ENCODE data around the gene CYP2W1. TPM values are rescaled to one million over a fixed set of nuclear protein-coding genes. Genes with fewer than 3 reads are reported as not detected.

Gene CYP2W1
- total RNA-seq, 1 donor from 2014 or later = not detected

- no peak overlapping the region for H3K4me3 ChIP-seq (ENCODE audit: low read length in 3 of 3)
- no peak overlapping the region for H3K9ac ChIP-seq (ENCODE audit: low read depth in 1 of 3, low read length in 3 of 3)
- no peak overlapping the region for H3K27ac ChIP-seq (ENCODE audit: low read depth, low read length)
- no peaks in the 10 kb centered on the region for H3K9me3 ChIP-seq (ENCODE audit: control insufficient read depth in 3 of 3, low read length in 3 of 3)
- no peaks in the 10 kb centered on the region for H3K36me3 ChIP-seq (ENCODE audit: control insufficient read depth in 3 of 3, insufficient read depth in 3 of 3, low read length in 3 of 3)
- H3K4me1 ChIP-seq (ENCODE audit: control insufficient read depth in 3 of 3, insufficient read depth in 3 of 3, low read length in 3 of 3) = peaks cover 0 to 2% (median 0%) of the 10 kb centered on the region in 3 donors
- H3K27me3 ChIP-seq (ENCODE audit: control insufficient read depth in 3 of 3, insufficient read depth in 3 of 3, low read length in 3 of 3) = peaks cover 51 to 66% (median 59%) of the 10 kb centered on the region in 3 donors
Observed at GRCh38 chr7:983616-984071, 663 bp downstream of the CYP2W1 start.

- no peaks in the 10 kb centered on the region for H3K9me3 ChIP-seq (ENCODE audit: control insufficient read depth in 3 of 3, low read length in 3 of 3)
- H3K4me3 ChIP-seq (ENCODE audit: low read length in 3 of 3) = no peak overlapping the region
- no peaks in the 10 kb centered on the region for H3K36me3 ChIP-seq (ENCODE audit: control insufficient read depth in 3 of 3, insufficient read depth in 3 of 3, low read length in 3 of 3)
- peaks cover 55 to 73% (median 66%) of the 10 kb centered on the region in 3 donors for H3K27me3 ChIP-seq (ENCODE audit: control insufficient read depth in 3 of 3, insufficient read depth in 3 of 3, low read length in 3 of 3)
- no peak overlapping the region for H3K9ac ChIP-seq (ENCODE audit: low read depth in 1 of 3, low read length in 3 of 3)
- H3K27ac ChIP-seq (ENCODE audit: low read depth, low read length) = no peak overlapping the region
- peaks cover 0 to 2% (median 0%) of the 10 kb centered on the region in 3 donors for H3K4me1 ChIP-seq (ENCODE audit: control insufficient read depth in 3 of 3, insufficient read depth in 3 of 3, low read length in 3 of 3)
Observed at GRCh38 chr7:984361-985126, 1.6 kb downstream of the CYP2W1 start.

GRCh38 chr7:985127-985416, 2.1 kb downstream of the CYP2W1 start:
- Histone ChIP-seq H3K4me3 (ENCODE audit: low read length in 3 of 3) (no peak overlapping the region), H3K36me3 (ENCODE audit: control insufficient read depth in 3 of 3, insufficient read depth in 3 of 3, low read length in 3 of 3) (no peaks in the 10 kb centered on the region), H3K27me3 (ENCODE audit: control insufficient read depth in 3 of 3, insufficient read depth in 3 of 3, low read length in 3 of 3) (peaks cover 55 to 76% (median 69%) of the 10 kb centered on the region in 3 donors), H3K4me1 (ENCODE audit: control insufficient read depth in 3 of 3, insufficient read depth in 3 of 3, low read length in 3 of 3) (peaks cover 0 to 2% (median 0%) of the 10 kb centered on the region in 3 donors), H3K9ac (ENCODE audit: low read depth in 1 of 3, low read length in 3 of 3) (no peak overlapping the region), H3K9me3 (ENCODE audit: control insufficient read depth in 3 of 3, low read length in 3 of 3) (no peaks in the 10 kb centered on the region), H3K27ac (ENCODE audit: low read depth, low read length) (no peak overlapping the region)

GRCh38 chr7:985915-986741, 3.1 kb downstream of the CYP2W1 start:
- peaks cover 63 to 85% (median 76%) of the 10 kb centered on the region in 3 donors for H3K27me3 ChIP-seq (ENCODE audit: control insufficient read depth in 3 of 3, insufficient read depth in 3 of 3, low read length in 3 of 3)
- no peak overlapping the region for H3K27ac ChIP-seq (ENCODE audit: low read depth, low read length)
- no peak overlapping the region for H3K9ac ChIP-seq (ENCODE audit: low read depth in 1 of 3, low read length in 3 of 3)
- no peaks in the 10 kb centered on the region for H3K36me3 ChIP-seq (ENCODE audit: control insufficient read depth in 3 of 3, insufficient read depth in 3 of 3, low read length in 3 of 3)
- H3K4me1 ChIP-seq (ENCODE audit: control insufficient read depth in 3 of 3, insufficient read depth in 3 of 3, low read length in 3 of 3) = peaks cover 0 to 5% (median 4%) of the 10 kb centered on the region in 3 donors
- no peak overlapping the region for H3K4me3 ChIP-seq (ENCODE audit: low read length in 3 of 3)
- no peaks in the 10 kb centered on the region for H3K9me3 ChIP-seq (ENCODE audit: control insufficient read depth in 3 of 3, low read length in 3 of 3)

GRCh38 chr7:986766-987751, 4.1 kb downstream of the CYP2W1 start:
- Histone ChIP-seq H3K4me1 (ENCODE audit: control insufficient read depth in 3 of 3, insufficient read depth in 3 of 3, low read length in 3 of 3) (peaks cover 0 to 5% (median 4%) of the 10 kb centered on the region in 3 donors), H3K27ac (ENCODE audit: low read depth, low read length) (no peak overlapping the region), H3K27me3 (ENCODE audit: control insufficient read depth in 3 of 3, insufficient read depth in 3 of 3, low read length in 3 of 3) (peaks cover 70 to 90% (median 84%) of the 10 kb centered on the region in 3 donors)

GRCh38 chr7:987909-988308, 4.9 kb downstream of the CYP2W1 start:
- no peak overlapping the region for H3K4me3 ChIP-seq (ENCODE audit: low read length in 3 of 3)
- no peak overlapping the region for H3K9ac ChIP-seq (ENCODE audit: low read depth in 1 of 3, low read length in 3 of 3)
- H3K4me1 ChIP-seq (ENCODE audit: control insufficient read depth in 3 of 3, insufficient read depth in 3 of 3, low read length in 3 of 3) = peaks cover 3 to 9% (median 7%) of the 10 kb centered on the region in 3 donors
- H3K9me3 ChIP-seq (ENCODE audit: control insufficient read depth in 3 of 3, low read length in 3 of 3) = no peaks in the 10 kb centered on the region
- peaks cover 74 to 91% (median 87%) of the 10 kb centered on the region in 3 donors for H3K27me3 ChIP-seq (ENCODE audit: control insufficient read depth in 3 of 3, insufficient read depth in 3 of 3, low read length in 3 of 3)
- H3K27ac ChIP-seq (ENCODE audit: low read depth, low read length) = no peak overlapping the region
- no peaks in the 10 kb centered on the region for H3K36me3 ChIP-seq (ENCODE audit: control insufficient read depth in 3 of 3, insufficient read depth in 3 of 3, low read length in 3 of 3)

More at GRCh38 chr7:986766-987751, 4.1 kb downstream of the CYP2W1 start:
- no peak overlapping the region for H3K9ac ChIP-seq (ENCODE audit: low read depth in 1 of 3, low read length in 3 of 3)
- no peak overlapping the region for H3K4me3 ChIP-seq (ENCODE audit: low read length in 3 of 3)
- H3K9me3 ChIP-seq (ENCODE audit: control insufficient read depth in 3 of 3, low read length in 3 of 3) = no peaks in the 10 kb centered on the region
- H3K36me3 ChIP-seq (ENCODE audit: control insufficient read depth in 3 of 3, insufficient read depth in 3 of 3, low read length in 3 of 3) = no peaks in the 10 kb centered on the region

GRCh38 chr7:988426-988911, 5.5 kb downstream of the CYP2W1 start:
- Histone ChIP-seq H3K9ac (ENCODE audit: low read depth in 1 of 3, low read length in 3 of 3) (no peak overlapping the region), H3K27me3 (ENCODE audit: control insufficient read depth in 3 of 3, insufficient read depth in 3 of 3, low read length in 3 of 3) (peaks cover 75 to 87% (median 83%) of the 10 kb centered on the region in 3 donors), H3K36me3 (ENCODE audit: control insufficient read depth in 3 of 3, insufficient read depth in 3 of 3, low read length in 3 of 3) (no peaks in the 10 kb centered on the region), H3K4me1 (ENCODE audit: control insufficient read depth in 3 of 3, insufficient read depth in 3 of 3, low read length in 3 of 3) (peaks cover 4 to 14% (median 12%) of the 10 kb centered on the region in 3 donors), H3K27ac (ENCODE audit: low read depth, low read length) (no peak overlapping the region), H3K9me3 (ENCODE audit: control insufficient read depth in 3 of 3, low read length in 3 of 3) (no peaks in the 10 kb centered on the region), H3K4me3 (ENCODE audit: low read length in 3 of 3) (no peak overlapping the region)

GRCh38 chr7:988963-989529, 6.1 kb downstream of the CYP2W1 start:
- no peak overlapping the region for H3K27ac ChIP-seq (ENCODE audit: low read depth, low read length)
- peaks cover 69 to 81% (median 78%) of the 10 kb centered on the region in 3 donors for H3K27me3 ChIP-seq (ENCODE audit: control insufficient read depth in 3 of 3, insufficient read depth in 3 of 3, low read length in 3 of 3)
- H3K4me1 ChIP-seq (ENCODE audit: control insufficient read depth in 3 of 3, insufficient read depth in 3 of 3, low read length in 3 of 3) = peaks cover 4 to 16% (median 14%) of the 10 kb centered on the region in 3 donors

GRCh38 chr7:990352-990932, 7.5 kb downstream of the CYP2W1 start:
- Histone ChIP-seq H3K27ac (ENCODE audit: low read depth, low read length) (no peak overlapping the region), H3K4me1 (ENCODE audit: control insufficient read depth in 3 of 3, insufficient read depth in 3 of 3, low read length in 3 of 3) (peaks cover 4 to 16% (median 14%) of the 10 kb centered on the region in 3 donors), H3K9me3 (ENCODE audit: control insufficient read depth in 3 of 3, low read length in 3 of 3) (no peaks in the 10 kb centered on the region), H3K4me3 (ENCODE audit: low read length in 3 of 3) (no peak overlapping the region), H3K27me3 (ENCODE audit: control insufficient read depth in 3 of 3, insufficient read depth in 3 of 3, low read length in 3 of 3) (peaks cover 62 to 67% (median 65%) of the 10 kb centered on the region in 3 donors), H3K9ac (ENCODE audit: low read depth in 1 of 3, low read length in 3 of 3) (no peak overlapping the region), H3K36me3 (ENCODE audit: control insufficient read depth in 3 of 3, insufficient read depth in 3 of 3, low read length in 3 of 3) (peaks cover 0 to 2% (median 0%) of the 10 kb centered on the region in 3 donors)

More at GRCh38 chr7:988963-989529, 6.1 kb downstream of the CYP2W1 start:
- H3K4me3 ChIP-seq (ENCODE audit: low read length in 3 of 3) = no peak overlapping the region
- H3K9ac ChIP-seq (ENCODE audit: low read depth in 1 of 3, low read length in 3 of 3) = no peak overlapping the region
- no peaks in the 10 kb centered on the region for H3K36me3 ChIP-seq (ENCODE audit: control insufficient read depth in 3 of 3, insufficient read depth in 3 of 3, low read length in 3 of 3)
- no peaks in the 10 kb centered on the region for H3K9me3 ChIP-seq (ENCODE audit: control insufficient read depth in 3 of 3, low read length in 3 of 3)

Data from skeletal muscle tissue (tissue), 4 donors.